ENCODE data around the gene SIK2. TPM values are rescaled to one million over a fixed set of nuclear protein-coding genes. Genes with fewer than 3 reads are reported as not detected.

Gene SIK2
- total RNA-seq, 1 experiment from 2014 or later = 13.0 TPM

- Histone ChIP-seq H3K4me2 (ENCODE audit: low read length) (no peak overlapping the region), H4K20me1 (ENCODE audit: insufficient read depth) (no peaks in the 10 kb centered on the region), H3K36me3 (ENCODE audit: control insufficient read depth in 1 of 2, insufficient read depth in 2 of 2, low read length in 2 of 2) (peaks cover 0 to 17% of the 10 kb centered on the region in 2 experiments; a peak in 2 of 4 replicates), H2AFZ (ENCODE audit: low read depth, low read length, poor library complexity, severe bottlenecking) (no peak overlapping the region), H3K79me2 (ENCODE audit: insufficient read depth, low read length) (no peaks in the 10 kb centered on the region), H3K4me3 (replicated peaks in 1 of 2; ENCODE audit: low read depth in 1 of 2, low read length in 2 of 2) (no peak overlapping the region), H3K4me1 (ENCODE audit: control insufficient read depth in 1 of 2, insufficient read depth in 2 of 2, low read length in 2 of 2) (no peaks in the 10 kb centered on the region), H3K27me3 (ENCODE audit: insufficient read depth, low read length) (no peaks in the 10 kb centered on the region), H3K9ac (ENCODE audit: low read length) (no peak overlapping the region), H3K9me2 (ENCODE audit: insufficient read depth) (no peaks in the 10 kb centered on the region), H3K27ac (ENCODE audit: low read depth, low read length) (no peak overlapping the region), H3K9me3 (ENCODE audit: control insufficient read depth in 1 of 2, insufficient read depth in 1 of 2, low read depth in 1 of 2, low read length in 2 of 2) (no peaks in the 10 kb centered on the region)
- intact Hi-C loops (cut with micrococcal nuclease) = no loop called here
- no peak for ATAC-seq
- TF ChIP-seq SRF (IDR thresholded peaks at IDR 0.05; ENCODE audit: low read depth) (no peak), SIN3A (IDR thresholded peaks at IDR 0.05; ENCODE audit: low read depth) (no peak), POLR2A (IDR thresholded peaks at IDR 0.05; ENCODE audit: borderline replicate concordance, extremely low read depth, insufficient read depth, insufficient read length) (no peak), TCF7L2 (IDR thresholded peaks at IDR 0.05; ENCODE audit: borderline replicate concordance, extremely low read depth, insufficient read depth, insufficient read length) (no peak), SP1 (IDR thresholded peaks at IDR 0.05; ENCODE audit: low read depth) (no peak), ZNF274 (IDR thresholded peaks at IDR 0.05; ENCODE audit: low read depth, low read length) (no peak), EGR1 (IDR thresholded peaks at IDR 0.05; ENCODE audit: low read depth) (no peak), CEBPB (IDR thresholded peaks at IDR 0.05; ENCODE audit: low read depth) (no peak)
- TF ChIP-seq, protein P1, sequence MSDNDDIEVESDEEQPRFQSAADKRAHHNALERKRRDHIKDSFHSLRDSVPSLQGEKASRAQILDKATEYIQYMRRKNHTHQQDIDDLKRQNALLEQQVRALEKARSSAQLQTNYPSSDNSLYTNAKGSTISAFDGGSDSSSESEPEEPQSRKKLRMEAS (IDR thresholded peaks at IDR 0.05) = no peak
- ChIA-PET RAD21 (ENCODE audit: low non-redundant PET in 1 of 2, low total read pairs in 2 of 2, uncharacterized antibody in 2 of 2, unreplicated experiment in 2 of 2) (no interaction called here), CTCF (no interaction called here), POLR2A (no interaction called here)
- BruUV-seq (replicated peaks) = no TSS peak
- DNase-seq (ENCODE audit: low read depth, low spot score) = no peak
These were observed 105.4 kb downstream of the SIK2 start for GRCh38 chr11:111707691-111708067.

GRCh38 chr11:111714522-111714921 lies 112.3 kb downstream of the SIK2 start:
- Histone ChIP-seq H2AFZ (ENCODE audit: low read depth, low read length, poor library complexity, severe bottlenecking) (no peak overlapping the region), H3K27ac (ENCODE audit: low read depth, low read length) (no peak overlapping the region), H3K79me2 (ENCODE audit: insufficient read depth, low read length) (no peaks in the 10 kb centered on the region), H3K4me1 (ENCODE audit: control insufficient read depth in 1 of 2, insufficient read depth in 2 of 2, low read length in 2 of 2) (no peaks in the 10 kb centered on the region), H3K4me2 (ENCODE audit: low read length) (no peak overlapping the region), H3K9ac (ENCODE audit: low read length) (no peak overlapping the region), H3K27me3 (ENCODE audit: insufficient read depth, low read length) (no peaks in the 10 kb centered on the region), H3K9me2 (ENCODE audit: insufficient read depth) (no peaks in the 10 kb centered on the region), H3K9me3 (ENCODE audit: control insufficient read depth in 1 of 2, insufficient read depth in 1 of 2, low read depth in 1 of 2, low read length in 2 of 2) (no peaks in the 10 kb centered on the region), H4K20me1 (ENCODE audit: insufficient read depth) (no peaks in the 10 kb centered on the region), H3K4me3 (replicated peaks in 1 of 2; ENCODE audit: low read depth in 1 of 2, low read length in 2 of 2) (no peak overlapping the region), H3K36me3 (ENCODE audit: control insufficient read depth in 1 of 2, insufficient read depth in 2 of 2, low read length in 2 of 2) (peaks cover under 1 to 4% of the 10 kb centered on the region in 2 experiments; a peak in 3 of 4 replicates)
- RAD21 ChIA-PET (ENCODE audit: low non-redundant PET in 1 of 2, low total read pairs in 2 of 2, uncharacterized antibody in 2 of 2, unreplicated experiment in 2 of 2) = interaction anchor here in 1 of 2 experiments (0.6 kb wide), 1 partner anchor 150 kb away, joined by 3 read pairs; no protein-coding TSS in a partner anchor
- intact Hi-C loops (cut with micrococcal nuclease) = no loop called here
- BruUV-seq (replicated peaks) = no TSS peak
- CTCF ChIA-PET = no interaction called here
- ATAC-seq (no peak), DNase-seq (ENCODE audit: low read depth, low spot score) (no peak)
- POLR2A ChIA-PET = no interaction called here
- TF ChIP-seq RAD21 (IDR thresholded peaks at IDR 0.05; ENCODE audit: low read depth) (no peak), ZNF274 (IDR thresholded peaks at IDR 0.05; ENCODE audit: low read depth, low read length) (no peak), POLR2AphosphoS5 (IDR thresholded peaks at IDR 0.05; ENCODE audit: low read depth, low read length) (no peak), EGR1 (IDR thresholded peaks at IDR 0.05; ENCODE audit: low read depth) (no peak), POLR2A (IDR thresholded peaks at IDR 0.05; ENCODE audit: borderline replicate concordance, extremely low read depth, insufficient read depth, insufficient read length) (no peak), FOSL1 (IDR thresholded peaks at IDR 0.05; ENCODE audit: low read depth) (no peak), SRF (IDR thresholded peaks at IDR 0.05; ENCODE audit: low read depth) (no peak), CEBPB (IDR thresholded peaks at IDR 0.05; ENCODE audit: low read depth) (no peak)
- TF ChIP-seq, protein P1 (IDR thresholded peaks at IDR 0.05) = no peak
- TF ChIP-seq, protein P2, sequence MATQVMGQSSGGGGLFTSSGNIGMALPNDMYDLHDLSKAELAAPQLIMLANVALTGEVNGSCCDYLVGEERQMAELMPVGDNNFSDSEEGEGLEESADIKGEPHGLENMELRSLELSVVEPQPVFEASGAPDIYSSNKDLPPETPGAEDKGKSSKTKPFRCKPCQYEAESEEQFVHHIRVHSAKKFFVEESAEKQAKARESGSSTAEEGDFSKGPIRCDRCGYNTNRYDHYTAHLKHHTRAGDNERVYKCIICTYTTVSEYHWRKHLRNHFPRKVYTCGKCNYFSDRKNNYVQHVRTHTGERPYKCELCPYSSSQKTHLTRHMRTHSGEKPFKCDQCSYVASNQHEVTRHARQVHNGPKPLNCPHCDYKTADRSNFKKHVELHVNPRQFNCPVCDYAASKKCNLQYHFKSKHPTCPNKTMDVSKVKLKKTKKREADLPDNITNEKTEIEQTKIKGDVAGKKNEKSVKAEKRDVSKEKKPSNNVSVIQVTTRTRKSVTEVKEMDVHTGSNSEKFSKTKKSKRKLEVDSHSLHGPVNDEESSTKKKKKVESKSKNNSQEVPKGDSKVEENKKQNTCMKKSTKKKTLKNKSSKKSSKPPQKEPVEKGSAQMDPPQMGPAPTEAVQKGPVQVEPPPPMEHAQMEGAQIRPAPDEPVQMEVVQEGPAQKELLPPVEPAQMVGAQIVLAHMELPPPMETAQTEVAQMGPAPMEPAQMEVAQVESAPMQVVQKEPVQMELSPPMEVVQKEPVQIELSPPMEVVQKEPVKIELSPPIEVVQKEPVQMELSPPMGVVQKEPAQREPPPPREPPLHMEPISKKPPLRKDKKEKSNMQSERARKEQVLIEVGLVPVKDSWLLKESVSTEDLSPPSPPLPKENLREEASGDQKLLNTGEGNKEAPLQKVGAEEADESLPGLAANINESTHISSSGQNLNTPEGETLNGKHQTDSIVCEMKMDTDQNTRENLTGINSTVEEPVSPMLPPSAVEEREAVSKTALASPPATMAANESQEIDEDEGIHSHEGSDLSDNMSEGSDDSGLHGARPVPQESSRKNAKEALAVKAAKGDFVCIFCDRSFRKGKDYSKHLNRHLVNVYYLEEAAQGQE (IDR thresholded peaks at IDR 0.05; ENCODE audit: low read depth) = no peak

Data from HCT116 (cell line).